ENCODE results near the gene SPIB. TPM values are rescaled to one million over a fixed set of nuclear protein-coding genes. Genes with fewer than 3 reads are reported as not detected.

Gene SPIB
- total and polyA plus RNA-seq, 3 experiments from 2014 or later = 0.52 to 2.2 (median 1.00) TPM

Other genes starting within 250 kb of the SPIB start
- not detected for gene MYH14, start 215.3 kb upstream of the SPIB start, total RNA-seq
- not detected for gene MYH14, start 215.3 kb upstream of the SPIB start, polyA plus RNA-seq
- under 1 TPM; 0.68 to 0.73 TPM for gene KCNC3, start 89.6 kb upstream of the SPIB start, total RNA-seq
- not detected for gene KCNC3, start 89.6 kb upstream of the SPIB start, polyA plus RNA-seq
- gene NAPSA, start 53.3 kb upstream of the SPIB start, total RNA-seq = 10 to 100 TPM; 19.7 to 22.5 TPM
- 1.6 TPM for gene NAPSA, start 53.3 kb upstream of the SPIB start, polyA plus RNA-seq
- 10 to 100 TPM; 79.7 to 82.3 TPM for gene NR1H2, start 42.5 kb upstream of the SPIB start, total RNA-seq
- 95.5 TPM for gene NR1H2, start 42.5 kb upstream of the SPIB start, polyA plus RNA-seq
- 100 to 1,000 TPM; 154 to 160 TPM for gene POLD1, start 34.6 kb upstream of the SPIB start, total RNA-seq
- gene POLD1, start 34.6 kb upstream of the SPIB start, polyA plus RNA-seq = 29.4 TPM
- under 1 TPM; 0.07 to 0.24 TPM for gene MYBPC2, start 14.0 kb downstream of the SPIB start, total RNA-seq
- not detected for gene MYBPC2, start 14.0 kb downstream of the SPIB start, polyA plus RNA-seq
- gene EMC10, start 57.6 kb downstream of the SPIB start, total RNA-seq = 10 to 100 TPM; 74.7 to 74.8 TPM
- 11.4 TPM for gene EMC10, start 57.6 kb downstream of the SPIB start, polyA plus RNA-seq
- gene GARIN5A, start 57.9 kb downstream of the SPIB start, total RNA-seq = under 1 TPM; 0.57 to 0.97 TPM
- 0.33 TPM for gene GARIN5A, start 57.9 kb downstream of the SPIB start, polyA plus RNA-seq
- 10 to 100 TPM; 47.4 to 50.9 TPM for gene JOSD2, start 92.3 kb downstream of the SPIB start, total RNA-seq
- 28.4 TPM for gene JOSD2, start 92.3 kb downstream of the SPIB start, polyA plus RNA-seq
- not detected for gene ASPDH, start 95.0 kb downstream of the SPIB start, total RNA-seq
- not detected for gene ASPDH, start 95.0 kb downstream of the SPIB start, polyA plus RNA-seq
- gene LRRC4B, start 149.5 kb downstream of the SPIB start, total RNA-seq = not detected
- gene LRRC4B, start 149.5 kb downstream of the SPIB start, polyA plus RNA-seq = not detected
- under 1 TPM; 0.11 to 0.24 TPM for gene SYT3, start 220.9 kb downstream of the SPIB start, total RNA-seq
- gene SYT3, start 220.9 kb downstream of the SPIB start, polyA plus RNA-seq = 0.09 TPM
- gene C19orf81, start 230.5 kb downstream of the SPIB start, total RNA-seq = not detected
- gene C19orf81, start 230.5 kb downstream of the SPIB start, polyA plus RNA-seq = not detected

All from CD8-positive, alpha-beta memory T cell (primary cell).